Liver (tissue), 9 donors: ENCODE results near the gene ATXN1. TPM values are rescaled to one million over a fixed set of nuclear protein-coding genes. Genes with fewer than 3 reads are reported as not detected.

Experiments used
- DNase-seq: peaks from one replicate; pipeline ENCODE4 v3.0.0-alpha.2; 2017; ENCODE audit warnings: low spot score
- H3K27ac ChIP-seq, 2 donors: one replicate each; pipeline ENCODE4 v1.7.0; 2013; ENCODE audit warnings: inconsistent platforms in 2 of 2, low read length in 2 of 2, control low read depth in 1 of 2, low read depth in 1 of 2, mild to moderate bottlenecking in 1 of 2
- H3K27me3 ChIP-seq, 4 donors: one replicate each; pipeline versions ENCODE4 v1.6.1 to v1.7.0; 2013; ENCODE audit warnings: low read length in 3 of 4, inconsistent platforms in 1 of 4, mild to moderate bottlenecking in 1 of 4, moderate library complexity in 1 of 4; ENCODE audit not compliant: control insufficient read depth in 4 of 4, insufficient read depth in 4 of 4
- H3K36me3 ChIP-seq, 4 donors: one replicate each; pipeline versions ENCODE4 v1.6.1 to v1.7.0; 2013; ENCODE audit warnings: low read length in 3 of 4, mild to moderate bottlenecking in 3 of 4, low read depth in 1 of 4, moderate library complexity in 1 of 4; ENCODE audit not compliant: control insufficient read depth in 4 of 4, insufficient read depth in 3 of 4
- H3K4me1 ChIP-seq, 4 donors: one replicate each; pipeline versions ENCODE4 v1.6.1 to v1.7.0; 2013; ENCODE audit warnings: low read length in 3 of 4, mild to moderate bottlenecking in 3 of 4, moderate library complexity in 1 of 4; ENCODE audit not compliant: control insufficient read depth in 4 of 4, insufficient read depth in 4 of 4
- H3K4me3 ChIP-seq, 3 donors: one replicate each; pipeline versions ENCODE4 v1.6.1 to v1.7.0; 2013; ENCODE audit warnings: low read length in 3 of 3, control low read depth in 1 of 3, low read depth in 1 of 3, mild to moderate bottlenecking in 1 of 3
- H3K9ac ChIP-seq, 2 donors: one replicate each; pipeline ENCODE4 v1.7.0; 2013; ENCODE audit warnings: low read length in 2 of 2, mild to moderate bottlenecking in 2 of 2, moderate library complexity in 2 of 2, control low read depth in 1 of 2, low read depth in 1 of 2
- H3K9me3 ChIP-seq, 4 donors: one replicate each; pipeline versions ENCODE4 v1.6.1 to v1.7.0; 2013; ENCODE audit warnings: low read length in 3 of 4; ENCODE audit not compliant: control insufficient read depth in 4 of 4
- EGR1 ChIP-seq, 2 donors: IDR thresholded peaks; 2 replicates each; pipeline ENCODE4 v1.6.1; 2016 to 2018; ENCODE audit warnings: antibody characterized with exemption in 2 of 2, low read depth in 2 of 2
- FOXA2 ChIP-seq: IDR thresholded peaks from 2 replicates; pipeline ENCODE4 v1.6.1; 2016; ENCODE audit warnings: antibody characterized with exemption
- HNF4G ChIP-seq: IDR thresholded peaks from 2 replicates; pipeline ENCODE4 v1.6.1; 2016; ENCODE audit warnings: antibody characterized with exemption
- JUND ChIP-seq, 2 donors: IDR thresholded peaks; 2 replicates each; pipeline ENCODE4 v1.6.1; 2016; ENCODE audit warnings: antibody characterized with exemption in 2 of 2
- RXRA ChIP-seq, 2 donors: IDR thresholded peaks; 2 replicates each; pipeline ENCODE4 v1.6.1; 2017 to 2018; ENCODE audit warnings: antibody characterized with exemption in 2 of 2, mild to moderate bottlenecking in 1 of 2
- SP1 ChIP-seq: IDR thresholded peaks from 2 replicates; pipeline ENCODE4 v1.6.1; 2018; ENCODE audit warnings: antibody characterized with exemption, mild to moderate bottlenecking
- TAF1 ChIP-seq: conservative IDR thresholded peaks from 2 replicates; pipeline ENCODE4 v1.6.1; 2016; ENCODE audit warnings: antibody characterized with exemption, mild to moderate bottlenecking
- WGBS: extraction: QIAGEN DNeasy Blood & Tissue Kit; methylation state at CpG from one replicate; pipeline ENCODE4 v1.1.7; 2013; 5-methylcytosine and 5-hydroxymethylcytosine counted together
- polyA plus RNA-seq, 2 donors: library from polyadenylated mRNA; stranded (reverse) in 1 of 2; unstranded in 1 of 2; fragments of 200-250 nt in 1 of 2; fragments of >200 nt in 1 of 2; fragmentation: Nextera tagmentation in 1 of 2; extraction: Ambion mirVana in 1 of 2; gene quantifications; one replicate each; pipeline versions ENCODE4 v1.2.1 to v1.2.3, GENCODE V29; 2013 to 2015
- total RNA-seq, 2 donors: library from RNA; depleted of rRNA; stranded (reverse); fragments of >200 nt; gene quantifications; one replicate each; pipeline ENCODE4 v1.2.3, GENCODE V29; 2014
- TF ChIP-seq, protein P1 (sequence below): IDR thresholded peaks from 2 replicates; pipeline ENCODE4 v1.6.1; 2016; ENCODE audit warnings: antibody characterized with exemption, mild to moderate bottlenecking
- TF ChIP-seq, protein P2 (sequence below): IDR thresholded peaks from 2 replicates; pipeline ENCODE4 v1.6.1; 2016; ENCODE audit warnings: antibody characterized with exemption
- TF ChIP-seq, protein P3 (sequence below): IDR thresholded peaks from 2 replicates; pipeline ENCODE4 v1.6.1; 2016; ENCODE audit warnings: antibody characterized with exemption
- TF ChIP-seq, protein P4 (sequence below): IDR thresholded peaks from 2 replicates; pipeline ENCODE4 v1.6.1; 2016; ENCODE audit warnings: antibody characterized with exemption
- TF ChIP-seq, protein P5 (sequence below): fragments of 150-350 bp; IDR thresholded peaks from 2 replicates; pipeline ENCODE4 v1.5.1; 2017; ENCODE audit warnings: improper control_type of control experiment, low read depth, low read length; ENCODE audit not compliant: missing input control
- donor health status: healthy.
- donor health status: healthy.
- donor health status: healthy.
- donor health status: healthy.
- donor health status: healthy.

The ATXN1 gene
- total and polyA plus RNA-seq, 4 donors, result 4.3 to 29.7 (median 8.2) TPM

DNA sequence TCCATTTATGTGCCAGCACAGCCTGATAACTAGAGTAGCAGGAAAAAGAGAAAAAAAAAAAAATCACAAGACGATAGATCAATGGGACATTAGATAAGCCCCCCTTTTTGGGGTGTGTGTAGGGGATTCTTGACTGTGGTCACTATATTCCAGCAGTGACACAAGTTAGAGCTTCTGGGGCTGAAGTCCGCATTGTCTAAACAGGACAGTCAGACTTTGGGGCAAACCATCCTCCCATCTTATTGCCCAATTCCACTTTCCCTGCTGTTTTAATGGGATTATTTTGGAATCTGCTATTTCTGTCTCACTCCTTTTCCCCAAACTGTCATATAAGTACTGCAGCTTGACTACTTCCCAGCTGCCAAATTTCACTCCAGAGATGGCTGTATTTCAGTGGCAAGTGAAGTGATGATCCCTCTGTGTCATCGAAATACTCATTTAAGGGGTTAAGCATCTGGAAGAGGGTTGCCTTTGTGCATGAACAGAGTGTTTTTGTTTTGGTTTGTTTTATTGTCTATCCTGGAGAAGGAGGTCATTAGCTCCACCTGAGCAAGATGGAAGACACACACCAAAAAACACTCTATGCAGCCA, 182.5 kb downstream of the ATXN1 start (continued):
- TF ChIP-seq, protein P1, sequence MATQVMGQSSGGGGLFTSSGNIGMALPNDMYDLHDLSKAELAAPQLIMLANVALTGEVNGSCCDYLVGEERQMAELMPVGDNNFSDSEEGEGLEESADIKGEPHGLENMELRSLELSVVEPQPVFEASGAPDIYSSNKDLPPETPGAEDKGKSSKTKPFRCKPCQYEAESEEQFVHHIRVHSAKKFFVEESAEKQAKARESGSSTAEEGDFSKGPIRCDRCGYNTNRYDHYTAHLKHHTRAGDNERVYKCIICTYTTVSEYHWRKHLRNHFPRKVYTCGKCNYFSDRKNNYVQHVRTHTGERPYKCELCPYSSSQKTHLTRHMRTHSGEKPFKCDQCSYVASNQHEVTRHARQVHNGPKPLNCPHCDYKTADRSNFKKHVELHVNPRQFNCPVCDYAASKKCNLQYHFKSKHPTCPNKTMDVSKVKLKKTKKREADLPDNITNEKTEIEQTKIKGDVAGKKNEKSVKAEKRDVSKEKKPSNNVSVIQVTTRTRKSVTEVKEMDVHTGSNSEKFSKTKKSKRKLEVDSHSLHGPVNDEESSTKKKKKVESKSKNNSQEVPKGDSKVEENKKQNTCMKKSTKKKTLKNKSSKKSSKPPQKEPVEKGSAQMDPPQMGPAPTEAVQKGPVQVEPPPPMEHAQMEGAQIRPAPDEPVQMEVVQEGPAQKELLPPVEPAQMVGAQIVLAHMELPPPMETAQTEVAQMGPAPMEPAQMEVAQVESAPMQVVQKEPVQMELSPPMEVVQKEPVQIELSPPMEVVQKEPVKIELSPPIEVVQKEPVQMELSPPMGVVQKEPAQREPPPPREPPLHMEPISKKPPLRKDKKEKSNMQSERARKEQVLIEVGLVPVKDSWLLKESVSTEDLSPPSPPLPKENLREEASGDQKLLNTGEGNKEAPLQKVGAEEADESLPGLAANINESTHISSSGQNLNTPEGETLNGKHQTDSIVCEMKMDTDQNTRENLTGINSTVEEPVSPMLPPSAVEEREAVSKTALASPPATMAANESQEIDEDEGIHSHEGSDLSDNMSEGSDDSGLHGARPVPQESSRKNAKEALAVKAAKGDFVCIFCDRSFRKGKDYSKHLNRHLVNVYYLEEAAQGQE, result no peak
- TF ChIP-seq TAF1, result no peak
- peak; percentile 77 for TF ChIP-seq SP1
- TF ChIP-seq, protein P2, sequence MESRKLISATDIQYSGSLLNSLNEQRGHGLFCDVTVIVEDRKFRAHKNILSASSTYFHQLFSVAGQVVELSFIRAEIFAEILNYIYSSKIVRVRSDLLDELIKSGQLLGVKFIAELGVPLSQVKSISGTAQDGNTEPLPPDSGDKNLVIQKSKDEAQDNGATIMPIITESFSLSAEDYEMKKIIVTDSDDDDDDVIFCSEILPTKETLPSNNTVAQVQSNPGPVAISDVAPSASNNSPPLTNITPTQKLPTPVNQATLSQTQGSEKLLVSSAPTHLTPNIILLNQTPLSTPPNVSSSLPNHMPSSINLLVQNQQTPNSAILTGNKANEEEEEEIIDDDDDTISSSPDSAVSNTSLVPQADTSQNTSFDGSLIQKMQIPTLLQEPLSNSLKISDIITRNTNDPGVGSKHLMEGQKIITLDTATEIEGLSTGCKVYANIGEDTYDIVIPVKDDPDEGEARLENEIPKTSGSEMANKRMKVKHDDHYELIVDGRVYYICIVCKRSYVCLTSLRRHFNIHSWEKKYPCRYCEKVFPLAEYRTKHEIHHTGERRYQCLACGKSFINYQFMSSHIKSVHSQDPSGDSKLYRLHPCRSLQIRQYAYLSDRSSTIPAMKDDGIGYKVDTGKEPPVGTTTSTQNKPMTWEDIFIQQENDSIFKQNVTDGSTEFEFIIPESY, result peak; percentile 20
- TF ChIP-seq EGR1 (IDR thresholded peaks at IDR 0.05; ENCODE audit: low read depth in 2 of 2), result no peak
- TF ChIP-seq, protein P3, sequence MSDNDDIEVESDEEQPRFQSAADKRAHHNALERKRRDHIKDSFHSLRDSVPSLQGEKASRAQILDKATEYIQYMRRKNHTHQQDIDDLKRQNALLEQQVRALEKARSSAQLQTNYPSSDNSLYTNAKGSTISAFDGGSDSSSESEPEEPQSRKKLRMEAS, result peak; percentile 39
- TF ChIP-seq, protein P4, sequence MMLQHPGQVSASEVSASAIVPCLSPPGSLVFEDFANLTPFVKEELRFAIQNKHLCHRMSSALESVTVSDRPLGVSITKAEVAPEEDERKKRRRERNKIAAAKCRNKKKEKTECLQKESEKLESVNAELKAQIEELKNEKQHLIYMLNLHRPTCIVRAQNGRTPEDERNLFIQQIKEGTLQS, result no peak
- peak; percentile 28 for TF ChIP-seq FOXA2

DNA sequence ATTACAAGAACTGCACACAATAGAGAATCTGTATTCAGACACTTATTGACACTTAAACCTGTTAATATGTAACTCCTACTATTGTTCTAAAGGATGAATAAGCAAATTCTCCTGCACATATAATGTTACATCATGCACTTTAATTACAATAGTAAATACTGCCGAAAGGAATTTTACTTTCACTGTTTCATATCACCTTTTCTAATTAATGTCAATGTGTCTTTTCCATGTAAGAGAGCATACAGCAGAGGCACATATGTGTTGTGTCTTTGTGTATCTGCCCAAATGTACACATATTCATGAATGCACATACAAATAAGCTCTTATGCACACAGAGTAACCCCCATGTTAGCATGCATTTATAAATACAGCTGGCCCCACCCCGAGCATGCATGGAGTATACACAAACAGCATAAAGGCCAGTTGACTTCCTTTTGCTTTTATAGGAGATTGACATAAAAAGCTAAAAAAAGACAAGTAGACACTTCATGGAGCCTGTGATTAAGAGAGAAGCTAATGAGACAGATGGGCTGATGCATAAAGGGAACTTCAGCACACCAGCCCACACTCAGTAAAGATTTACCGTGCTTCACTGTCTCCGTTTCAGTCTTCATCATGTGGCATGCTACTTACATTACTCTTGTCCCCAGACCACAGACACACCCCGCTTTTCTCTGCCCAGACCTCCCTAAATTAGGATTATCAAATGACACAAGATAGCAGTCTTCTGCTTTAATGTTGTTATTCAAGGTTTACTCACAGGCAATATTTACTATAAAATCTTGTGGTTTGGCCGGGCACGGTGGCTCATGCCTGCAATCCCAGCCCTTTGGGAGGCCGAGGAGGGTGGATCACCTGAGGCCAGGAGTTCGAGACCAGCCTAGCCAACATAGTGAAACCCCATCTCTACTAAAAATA, 184.6 kb downstream of the ATXN1 start:
- Histone ChIP-seq H3K9ac (no peak overlapping the region), H3K9me3 (no peaks in the 10 kb centered on the region), H3K27me3 (no peaks in the 10 kb centered on the region), H3K36me3 (peaks cover 0 to 1% (median 0%) of the 10 kb centered on the region in 4 donors), H3K4me3 (no peak overlapping the region), H3K27ac (no peak overlapping the region), H3K4me1 (peaks cover 0 to 10% (median 5%) of the 10 kb centered on the region in 4 donors)
- WGBS, result 87% methylated on average over 9 of the region's 9 CpGs
- TF ChIP-seq JUND (IDR thresholded peaks at IDR 0.05) (no peak), FOXA2 (no peak), TAF1 (no peak), RXRA (IDR thresholded peaks at IDR 0.05) (no peak), HNF4G (no peak)
- TF ChIP-seq, protein P4, result no peak
- TF ChIP-seq, protein P1, result no peak
- TF ChIP-seq, protein P3, result no peak
- TF ChIP-seq, protein P5, sequence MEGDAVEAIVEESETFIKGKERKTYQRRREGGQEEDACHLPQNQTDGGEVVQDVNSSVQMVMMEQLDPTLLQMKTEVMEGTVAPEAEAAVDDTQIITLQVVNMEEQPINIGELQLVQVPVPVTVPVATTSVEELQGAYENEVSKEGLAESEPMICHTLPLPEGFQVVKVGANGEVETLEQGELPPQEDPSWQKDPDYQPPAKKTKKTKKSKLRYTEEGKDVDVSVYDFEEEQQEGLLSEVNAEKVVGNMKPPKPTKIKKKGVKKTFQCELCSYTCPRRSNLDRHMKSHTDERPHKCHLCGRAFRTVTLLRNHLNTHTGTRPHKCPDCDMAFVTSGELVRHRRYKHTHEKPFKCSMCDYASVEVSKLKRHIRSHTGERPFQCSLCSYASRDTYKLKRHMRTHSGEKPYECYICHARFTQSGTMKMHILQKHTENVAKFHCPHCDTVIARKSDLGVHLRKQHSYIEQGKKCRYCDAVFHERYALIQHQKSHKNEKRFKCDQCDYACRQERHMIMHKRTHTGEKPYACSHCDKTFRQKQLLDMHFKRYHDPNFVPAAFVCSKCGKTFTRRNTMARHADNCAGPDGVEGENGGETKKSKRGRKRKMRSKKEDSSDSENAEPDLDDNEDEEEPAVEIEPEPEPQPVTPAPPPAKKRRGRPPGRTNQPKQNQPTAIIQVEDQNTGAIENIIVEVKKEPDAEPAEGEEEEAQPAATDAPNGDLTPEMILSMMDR, result no peak
- DNase-seq, result no peak
